Ishikawa (cell line): ENCODE results near the gene TMEM14C.

Source experiments
- CEBPB ChIP-seq: IDR thresholded peaks from 2 replicates; pipeline ENCODE4 v1.6.1; 2012
- CREB1 ChIP-seq: IDR thresholded peaks from 2 replicates; pipeline ENCODE4 v1.6.1; 2012; ENCODE audit warnings: low read depth
- EGR1 ChIP-seq: IDR thresholded peaks from 2 replicates; pipeline ENCODE4 v1.6.1; 2012
- EP300 ChIP-seq: IDR thresholded peaks from 2 replicates; pipeline ENCODE4 v1.6.1; 2012; ENCODE audit warnings: borderline replicate concordance
- FOXM1 ChIP-seq: IDR thresholded peaks from 2 replicates; pipeline ENCODE4 v1.6.1; 2012; ENCODE audit warnings: low read depth, borderline replicate concordance
- MAX ChIP-seq: IDR thresholded peaks from 2 replicates; pipeline ENCODE4 v1.6.1; 2012
- NFIC ChIP-seq: IDR thresholded peaks from 2 replicates; pipeline ENCODE4 v1.6.1; 2012
- RAD21 ChIP-seq: IDR thresholded peaks from 2 replicates; pipeline ENCODE4 v1.6.1; 2012; ENCODE audit warnings: low read depth
- REST ChIP-seq: IDR thresholded peaks from 2 replicates; pipeline ENCODE4 v1.6.1; 2012; ENCODE audit warnings: low read depth, mild to moderate bottlenecking
- TAF1 ChIP-seq: IDR thresholded peaks from 2 replicates; pipeline ENCODE4 v1.6.1; 2012; ENCODE audit warnings: low read depth, mild to moderate bottlenecking
- TCF12 ChIP-seq: IDR thresholded peaks from 2 replicates; pipeline ENCODE4 v1.6.1; 2012; ENCODE audit warnings: low read depth
- TEAD4 ChIP-seq: IDR thresholded peaks from 2 replicates; pipeline ENCODE4 v1.6.1; 2012
- USF1 ChIP-seq: IDR thresholded peaks from 2 replicates; pipeline ENCODE4 v1.6.1; 2012
- YY1 ChIP-seq: IDR thresholded peaks from 2 replicates; pipeline ENCODE4 v1.6.1; 2012; ENCODE audit warnings: low read depth
- ZBTB7A ChIP-seq: IDR thresholded peaks from 2 replicates; pipeline ENCODE4 v1.6.1; 2012; ENCODE audit warnings: low read depth

The TMEM14C gene

GRCh38 chr6:10696655-10697054 is 26.2 kb upstream of the TMEM14C start:
- no peak for TF ChIP-seq FOXM1
- TF ChIP-seq TCF12: no peak
- no peak for TF ChIP-seq YY1
- no peak for TF ChIP-seq MAX
- no peak for TF ChIP-seq EGR1
- TF ChIP-seq REST: no peak
- no peak for TF ChIP-seq CEBPB
- no peak for TF ChIP-seq CREB1
- no peak for TF ChIP-seq EP300
- no peak for TF ChIP-seq USF1
- TF ChIP-seq RAD21: no peak
- TF ChIP-seq TEAD4: no peak
- no peak for TF ChIP-seq TAF1
- no peak for TF ChIP-seq NFIC
- TF ChIP-seq ZBTB7A: no peak

GRCh38 chr6:10713962-10714361 is 8.9 kb upstream of the TMEM14C start:
- TF ChIP-seq ZBTB7A (no peak), EGR1 (no peak), EP300 (no peak), TAF1 (no peak), TEAD4 (no peak), MAX (no peak), NFIC (no peak), YY1 (no peak), USF1 (no peak), REST (no peak), RAD21 (no peak), TCF12 (no peak), CEBPB (no peak), CREB1 (no peak), FOXM1 (no peak)

- TF ChIP-seq CREB1: no peak
- TF ChIP-seq RAD21: no peak
- no peak for TF ChIP-seq YY1
- TF ChIP-seq TAF1: no peak
- TF ChIP-seq CEBPB: no peak
- no peak for TF ChIP-seq MAX
- no peak for TF ChIP-seq ZBTB7A
- no peak for TF ChIP-seq USF1
- no peak for TF ChIP-seq TCF12
These were observed 3.4 kb upstream of the TMEM14C start for GRCh38 chr6:10719296-10719963.

GRCh38 chr6:10719964-10720264 is 3.0 kb upstream of the TMEM14C start:
- no peak for TF ChIP-seq ZBTB7A
- TF ChIP-seq TEAD4: no peak
- TF ChIP-seq MAX: no peak
- no peak for TF ChIP-seq CEBPB
- TF ChIP-seq NFIC: no peak
- TF ChIP-seq CREB1: no peak
- no peak for TF ChIP-seq REST
- no peak for TF ChIP-seq RAD21
- no peak for TF ChIP-seq TAF1
- no peak for TF ChIP-seq EGR1
- no peak for TF ChIP-seq EP300
- no peak for TF ChIP-seq TCF12
- TF ChIP-seq YY1: no peak
- no peak for TF ChIP-seq USF1
- no peak for TF ChIP-seq FOXM1
